Activated CD4-positive, alpha-beta T cell treated with anti-CD3 and anti-CD28 coated beads, Interleukin-2, amount 50 U/mL, for 1 hour (primary cell): ENCODE results near the gene TMC3.
"Not testable (repeated sequence)": the region's sequence is repeated elsewhere in the genome, so short reads cannot be mapped to it uniquely, and the experiment has no call there.

Source experiments
- DNase-seq: peaks from one replicate; pipeline ENCODE4 v3.0.0-alpha.2; 2020

TMC3 gene

DNA sequence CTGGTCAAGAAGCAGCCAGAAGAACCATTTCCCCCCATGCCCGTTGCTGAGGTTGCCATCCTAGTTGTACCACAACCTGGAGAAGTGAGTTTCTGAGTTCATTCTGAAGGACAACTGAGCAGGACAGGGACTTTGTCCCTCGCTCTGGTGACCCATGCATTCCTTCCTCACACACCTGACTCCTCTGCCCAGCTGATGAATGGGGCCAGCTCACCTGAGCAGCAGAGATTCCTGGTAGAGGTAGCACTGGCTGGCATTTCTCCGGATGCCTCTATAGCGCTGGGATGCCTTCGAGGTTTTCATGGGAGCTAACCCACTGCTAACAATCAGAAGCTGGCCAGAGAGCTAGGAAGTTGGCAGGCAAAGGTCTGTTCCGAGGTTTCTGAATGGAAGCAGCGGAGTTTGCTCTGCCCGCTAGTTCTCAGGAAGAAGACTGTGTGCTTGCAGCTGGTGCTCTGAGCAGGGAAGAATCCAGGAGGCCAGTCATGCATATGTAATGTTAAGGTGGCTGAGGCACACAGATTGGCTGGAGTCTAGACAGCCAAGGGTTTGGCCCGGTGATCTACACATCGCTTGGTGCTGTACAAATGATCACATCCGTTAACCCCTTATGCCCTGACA, at the start of gene TMC3:
TSS of gene TMC3 (minus strand) at position 439 of the 621 bp plus-strand sequence. CDS start at position 303, 136 bp downstream.
- DNase-seq = no peak

DNA sequence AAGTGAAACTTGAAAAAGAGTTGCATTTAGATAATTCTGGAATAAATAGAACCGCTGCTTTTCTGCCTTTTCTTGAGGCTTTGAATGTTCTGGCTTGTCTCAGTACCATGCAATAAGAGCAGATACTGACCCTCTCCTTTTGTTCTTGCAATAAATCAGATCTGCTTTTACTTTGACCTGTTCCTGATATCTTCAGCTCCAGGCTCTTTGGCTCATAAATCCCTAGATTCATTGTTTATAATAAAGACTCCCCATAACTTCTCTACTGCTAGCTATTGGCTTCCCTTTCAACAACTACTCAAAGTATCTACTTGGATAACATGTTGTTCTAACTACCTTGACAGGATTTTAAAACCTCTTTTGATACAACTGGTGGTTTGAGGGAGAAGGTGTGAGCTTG, 47.4 kb upstream of the TMC3 start:
- no peak for DNase-seq

DNA sequence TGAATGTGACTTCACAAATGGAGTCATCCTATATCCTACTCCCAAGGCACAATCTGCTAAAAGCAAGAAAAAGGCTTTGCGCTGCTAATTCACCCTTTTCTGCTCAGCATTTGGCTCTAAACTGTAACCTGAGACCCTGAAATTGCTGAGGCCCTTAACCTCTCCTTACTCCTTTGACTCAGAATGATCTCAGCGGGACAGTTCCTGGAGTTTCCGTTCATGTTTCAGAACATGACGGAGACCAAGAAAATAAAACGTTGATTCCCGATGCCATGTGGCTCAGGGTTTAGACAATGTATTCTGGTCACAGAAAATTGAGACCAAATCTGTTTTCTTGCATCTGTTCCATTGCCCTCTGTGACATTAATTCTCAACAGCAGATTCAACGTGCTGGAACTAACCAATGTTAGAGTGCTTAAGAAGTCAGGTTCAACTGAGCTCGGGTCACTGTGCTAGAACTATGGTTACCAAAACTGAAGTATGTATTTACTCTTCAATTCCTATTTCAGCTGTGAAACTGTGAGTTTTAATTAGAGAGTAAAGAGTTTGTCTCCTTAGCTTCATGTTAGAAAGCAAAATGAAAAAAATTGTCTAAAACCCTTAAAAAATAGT, 45.4 kb upstream of the TMC3 start:
- DNase-seq = no peak

DNA sequence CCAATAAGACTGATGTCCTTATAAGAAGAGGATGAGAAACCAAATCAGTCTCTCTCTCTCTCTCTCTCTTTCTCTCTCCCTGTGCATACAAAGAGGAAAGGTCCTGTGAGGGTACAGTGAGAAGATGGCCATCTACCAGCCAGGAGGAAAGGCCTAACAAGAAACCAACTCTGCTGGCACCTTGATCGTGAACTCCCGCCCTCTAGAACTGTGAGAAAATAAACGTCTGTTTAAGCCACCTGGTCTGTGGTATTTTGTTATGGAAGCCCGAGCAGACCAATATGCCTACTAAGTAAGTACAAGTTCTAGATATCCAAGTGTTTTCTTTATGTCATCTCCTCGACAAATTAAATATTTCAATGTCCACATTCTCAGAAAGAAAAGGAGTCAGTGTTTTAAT, 44.9 kb upstream of the TMC3 start:
- DNase-seq = no peak

DNA sequence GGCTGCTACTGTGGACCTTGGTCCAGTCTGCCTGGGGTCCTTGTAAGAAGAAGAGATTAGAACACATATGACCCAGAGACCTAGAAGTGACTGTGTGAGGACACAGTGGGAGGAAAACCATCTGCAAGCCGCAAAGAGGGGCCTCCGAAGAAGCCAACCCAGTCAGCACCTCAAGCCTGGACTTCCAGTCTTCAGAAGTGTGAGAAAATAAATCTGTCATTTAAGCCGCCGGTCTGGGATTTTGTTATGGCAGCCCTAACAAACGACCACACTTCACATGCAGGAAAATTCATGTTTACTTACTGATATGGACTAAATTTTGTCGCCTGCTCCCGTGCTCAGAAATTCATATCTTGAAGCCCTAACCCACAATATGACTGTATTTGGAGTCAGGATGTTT, 44.4 kb upstream of the TMC3 start:
- DNase-seq = no peak

DNA sequence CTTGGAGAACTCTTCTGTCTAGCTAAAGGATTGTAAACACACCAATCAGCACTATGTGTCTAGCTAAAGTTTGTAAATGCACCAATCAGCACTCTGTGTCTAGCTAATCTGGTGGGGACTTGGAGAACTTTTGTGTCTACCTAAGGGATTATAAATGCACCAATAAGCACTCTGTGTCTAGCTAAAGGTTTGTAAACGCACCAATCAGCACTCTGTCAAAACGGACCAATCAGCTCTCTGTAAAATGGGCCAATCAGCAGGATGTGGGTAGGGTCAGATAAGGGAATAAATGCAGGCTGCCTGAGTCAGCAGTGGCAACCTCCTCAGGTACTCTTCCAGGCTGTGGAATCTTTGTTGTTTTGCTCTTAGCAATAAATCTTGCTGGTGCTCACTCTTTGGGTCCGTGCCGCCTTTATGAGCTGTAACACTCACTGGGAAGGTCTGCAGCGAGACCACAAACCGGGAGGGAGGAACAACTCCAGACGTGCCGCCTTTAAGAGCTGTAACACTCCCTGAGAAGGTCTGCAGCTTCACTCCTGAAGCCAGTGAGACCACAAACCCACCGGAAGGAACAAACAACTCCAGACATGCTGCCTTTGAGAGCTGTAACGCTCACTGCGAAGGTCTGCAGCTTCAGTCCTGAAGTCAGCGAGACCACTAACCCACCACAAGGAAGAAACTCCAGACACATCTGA, 40.4 kb upstream of the TMC3 start:
- DNase-seq = not testable (repeated sequence)

DNA sequence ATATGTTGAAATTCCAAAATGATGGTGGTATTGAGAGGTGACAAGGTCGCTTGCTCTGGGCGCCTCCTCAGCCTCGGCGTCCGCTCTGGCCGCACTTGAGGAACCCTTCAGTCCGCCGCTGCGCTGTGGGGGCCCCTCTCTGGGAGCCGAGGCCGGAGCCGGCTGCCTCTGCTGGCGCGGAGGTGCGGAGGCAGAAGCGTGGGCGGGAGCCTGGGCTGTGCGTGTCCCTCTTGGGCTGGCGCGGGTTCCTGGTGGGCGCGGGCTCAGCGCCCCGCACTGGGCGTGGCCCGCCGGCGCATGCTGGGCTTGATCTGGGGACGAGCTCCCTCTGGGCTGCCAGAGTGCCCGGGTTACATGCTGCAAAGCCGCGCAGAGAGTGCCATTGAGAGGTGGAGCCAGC, 39.8 kb upstream of the TMC3 start:
- DNase-seq = no peak

DNA sequence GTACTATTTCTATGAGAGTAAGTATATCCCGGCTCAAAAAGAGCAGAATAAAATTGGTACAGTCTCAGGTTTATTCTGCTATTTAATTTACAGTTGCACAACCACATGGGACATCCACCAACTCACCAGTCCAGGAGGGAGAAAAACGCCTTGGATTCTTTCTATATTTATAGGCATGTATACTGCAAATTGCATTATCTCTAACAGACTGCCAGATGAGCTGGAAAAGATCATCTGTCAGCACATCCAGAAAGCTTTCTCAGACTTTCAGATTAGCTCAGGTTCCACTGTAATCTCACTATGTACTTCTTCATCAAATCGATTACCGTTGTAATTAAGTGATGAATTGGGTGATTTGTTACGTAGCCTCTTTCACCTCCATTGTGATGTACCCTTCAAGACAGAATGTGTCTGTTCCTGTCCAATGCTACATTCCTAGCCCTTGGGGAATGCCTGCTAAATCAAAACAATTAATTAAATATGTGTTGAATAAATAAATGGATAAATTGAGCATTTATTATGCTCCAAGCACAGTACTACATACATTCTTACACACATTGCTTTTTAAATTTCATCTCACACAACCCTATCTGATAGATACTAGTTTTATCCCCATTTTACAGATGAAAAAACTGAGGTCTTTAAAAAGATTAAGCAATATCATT, 38.1 kb upstream of the TMC3 start:
- DNase-seq = no peak

DNA sequence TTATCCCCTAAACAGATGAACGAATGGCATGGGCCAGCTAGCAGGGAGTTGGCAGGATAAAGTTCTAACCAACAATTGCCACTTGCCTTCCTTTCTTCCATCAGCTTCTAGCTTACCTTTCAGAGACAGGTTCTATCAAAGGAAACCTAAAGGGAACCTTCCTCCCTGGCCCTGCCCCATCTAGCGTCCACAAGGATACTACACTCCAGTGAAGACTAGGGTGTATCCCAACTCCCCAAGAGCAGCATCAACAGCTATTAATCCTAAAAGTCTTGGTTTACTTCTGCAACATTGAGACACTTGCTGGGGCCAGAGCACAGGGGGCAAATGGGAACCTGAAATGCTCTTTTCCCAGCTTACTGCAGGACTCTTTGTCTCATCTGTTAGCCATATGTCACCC, 37.0 kb upstream of the TMC3 start:
- DNase-seq = no peak

DNA sequence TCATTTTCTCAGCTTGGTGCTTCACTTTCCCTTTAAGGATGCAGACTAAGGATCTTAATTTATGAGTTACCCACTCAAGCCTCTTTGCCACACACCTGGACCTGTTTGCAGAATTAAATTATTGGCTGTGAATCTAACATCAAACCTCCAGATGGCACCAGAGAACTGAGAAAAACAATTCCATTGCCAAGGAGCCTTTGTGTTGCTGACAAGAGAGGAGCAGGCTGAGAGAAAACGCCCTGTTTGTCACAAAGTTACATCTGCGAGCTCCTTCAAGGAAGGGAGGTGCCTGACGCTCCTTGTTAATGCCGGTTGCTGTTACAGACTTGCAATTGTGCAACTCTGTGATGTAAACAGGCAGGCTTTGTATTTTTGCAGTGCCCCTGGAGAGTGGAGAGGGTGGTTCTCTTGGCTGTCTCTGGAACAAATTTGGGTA, 36.3 kb upstream of the TMC3 start:
- DNase-seq = no peak

DNA sequence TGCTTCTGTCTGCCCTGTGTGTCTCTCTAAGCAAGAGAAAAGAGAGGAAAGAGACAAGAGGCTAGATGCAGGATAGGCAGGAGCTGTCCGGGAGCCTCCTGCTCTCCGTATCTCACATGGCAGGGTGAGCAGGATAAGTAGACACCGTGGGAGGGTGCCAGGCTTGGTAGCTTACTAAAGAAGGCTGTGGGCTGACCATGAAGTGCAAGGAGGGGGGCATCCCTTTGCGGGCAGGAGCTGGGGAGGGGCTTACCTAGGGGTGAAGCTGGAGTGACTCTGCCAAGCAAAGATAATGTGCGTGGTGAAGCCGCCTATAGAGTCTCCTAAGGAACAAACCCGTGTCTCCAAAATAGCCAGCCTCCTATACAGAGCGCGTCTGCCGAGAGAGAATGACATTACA, 33.7 kb upstream of the TMC3 start:
- DNase-seq = no peak

DNA sequence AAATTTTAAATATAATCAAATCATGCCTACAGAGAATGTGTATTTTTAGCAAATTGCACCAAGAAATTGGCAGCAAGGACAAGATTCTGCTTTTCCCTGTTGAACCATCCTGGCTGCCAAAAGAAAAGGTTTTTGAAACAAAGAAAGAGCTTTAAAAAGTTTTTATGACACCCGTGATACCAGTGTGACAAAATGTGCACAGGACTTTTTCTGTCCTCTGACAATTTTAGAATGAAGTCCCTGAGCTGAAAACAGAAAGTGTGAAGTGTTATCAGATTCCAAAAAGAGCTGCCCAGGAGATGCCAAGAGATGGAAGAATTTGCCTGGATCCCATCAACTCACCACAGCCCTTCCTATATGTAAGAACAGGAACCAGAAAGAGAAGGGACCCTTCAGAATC, 33.2 kb upstream of the TMC3 start:
- DNase-seq = no peak

DNA sequence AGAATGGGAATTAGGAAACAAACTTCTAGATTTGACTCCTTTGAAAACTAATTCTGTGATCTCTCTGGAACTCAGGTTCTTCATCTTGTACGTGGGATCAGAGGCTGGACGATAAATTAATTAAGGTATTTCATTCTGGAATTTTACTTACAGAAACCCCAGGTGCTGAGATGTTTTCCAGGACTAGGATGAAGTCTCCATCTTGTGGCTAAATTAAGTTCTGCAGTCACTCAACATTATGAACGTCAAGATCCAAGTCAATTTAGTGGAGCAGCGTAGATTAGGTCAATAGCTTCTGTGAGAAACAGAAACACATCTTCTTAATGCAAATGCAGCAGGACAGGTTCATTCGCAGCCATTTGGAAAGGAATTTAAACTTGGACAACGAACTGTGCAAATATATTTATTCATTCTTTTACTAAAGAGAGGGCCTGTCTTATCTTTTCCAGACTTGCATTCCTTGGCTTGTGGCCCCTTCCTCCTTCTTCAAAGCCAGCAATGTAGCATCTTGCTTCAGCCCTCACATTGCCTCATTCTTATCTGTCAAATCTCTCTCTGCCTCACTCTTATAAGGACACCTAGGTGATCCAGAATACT, 26.7 kb upstream of the TMC3 start:
- DNase-seq = no peak

DNA sequence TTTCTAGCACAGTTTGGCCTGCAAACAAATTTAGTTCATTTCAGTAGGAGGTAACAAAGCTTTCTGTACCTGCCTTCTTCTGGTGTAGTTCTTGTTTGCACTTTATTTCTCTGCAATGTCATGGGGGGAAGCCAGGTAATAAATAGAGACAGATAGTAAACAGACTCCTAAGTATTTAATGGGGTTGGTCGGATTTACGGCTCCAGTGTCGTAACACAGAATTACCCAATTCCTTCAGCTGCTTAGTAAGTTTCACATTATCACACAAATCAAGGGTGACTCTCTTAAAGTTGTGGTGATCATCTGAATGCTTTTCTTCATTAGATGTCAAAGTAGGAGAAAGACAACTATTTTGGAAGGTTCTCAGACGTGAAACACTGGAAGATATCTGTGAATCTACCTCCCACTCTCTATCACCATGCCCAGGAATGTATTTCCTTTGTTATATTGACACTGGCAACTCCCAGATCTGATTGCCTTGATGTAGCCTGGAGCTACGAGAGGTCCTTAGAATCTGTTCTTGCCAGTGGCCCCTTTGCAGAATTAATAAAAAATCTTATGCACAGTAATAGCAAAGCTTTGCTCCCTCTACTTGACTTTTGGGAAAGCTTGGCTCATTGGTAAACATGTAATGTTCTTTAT, 25.0 kb upstream of the TMC3 start:
- DNase-seq = no peak

DNA sequence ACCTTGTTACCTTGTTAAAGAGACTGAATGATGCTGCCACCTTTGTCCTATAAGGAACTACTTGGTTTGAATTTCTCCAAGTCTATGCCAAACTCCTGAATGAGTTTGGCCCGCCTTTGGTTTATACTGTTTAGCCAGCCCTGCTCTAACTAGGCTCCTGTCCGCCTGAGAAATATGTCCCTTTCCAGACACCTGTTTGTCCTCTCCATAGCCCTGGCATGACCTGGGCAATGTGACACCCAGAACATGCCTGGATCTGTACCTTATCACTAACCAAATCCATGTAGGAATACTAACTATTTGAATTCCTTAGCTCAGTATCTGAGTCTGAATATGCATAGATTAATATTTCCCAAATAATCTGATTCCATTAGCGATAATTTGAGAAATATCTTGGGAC, 24.4 kb upstream of the TMC3 start:
- DNase-seq = no peak

DNA sequence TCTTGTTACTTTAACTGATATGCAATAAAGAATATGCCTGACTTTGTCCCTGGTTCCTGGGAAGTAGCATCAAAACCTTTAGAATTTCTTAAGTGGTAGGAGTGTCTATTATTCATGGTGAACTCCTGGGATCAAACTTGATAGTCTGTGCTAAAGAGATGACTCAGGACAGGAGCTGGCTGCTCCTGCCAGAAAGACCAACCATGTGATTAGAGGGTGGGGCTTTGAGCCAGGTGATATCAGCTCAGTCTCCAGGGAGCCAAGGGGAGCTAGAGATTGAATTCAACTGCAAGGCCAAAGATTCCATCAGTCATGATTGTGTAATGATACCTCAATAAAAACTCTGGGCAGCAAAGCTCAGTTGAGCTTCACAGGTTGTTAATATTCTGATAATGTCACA, 20.6 kb upstream of the TMC3 start:
- DNase-seq = no peak

DNA sequence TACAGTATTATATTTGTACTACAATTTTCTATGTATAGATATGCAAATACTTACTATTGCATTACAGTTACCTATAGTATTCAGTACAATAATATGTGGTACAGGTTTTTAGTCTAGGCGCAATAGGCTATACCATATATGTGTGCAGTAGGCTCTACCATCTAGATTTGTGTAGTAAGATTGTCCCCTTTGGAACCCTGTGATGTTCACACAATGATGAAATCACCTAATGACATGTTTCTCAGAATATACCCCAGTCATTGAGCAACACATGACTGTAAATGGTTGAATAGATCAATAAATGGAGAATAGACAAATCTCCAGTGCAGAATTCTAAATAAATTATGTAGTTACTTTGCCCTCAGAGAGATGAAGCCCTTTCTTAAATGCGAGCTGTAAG, 17.6 kb upstream of the TMC3 start:
- DNase-seq = no peak

DNA sequence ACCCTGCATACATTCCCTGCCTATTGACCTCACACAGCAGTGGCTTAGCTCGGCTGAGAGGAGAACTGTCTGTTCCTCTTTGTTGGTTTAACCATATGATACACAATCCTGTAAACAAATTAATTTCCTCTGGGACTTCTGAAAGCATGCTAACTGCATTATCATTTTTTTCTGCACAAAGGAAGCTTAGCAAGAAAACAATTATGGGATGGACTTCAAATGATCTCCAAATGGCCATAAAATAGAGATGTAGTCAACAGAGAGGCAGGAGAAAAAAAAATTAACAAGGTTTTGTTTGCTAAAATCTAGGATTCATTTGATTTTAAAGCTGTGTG, 14.4 kb upstream of the TMC3 start:
- DNase-seq = no peak

DNA sequence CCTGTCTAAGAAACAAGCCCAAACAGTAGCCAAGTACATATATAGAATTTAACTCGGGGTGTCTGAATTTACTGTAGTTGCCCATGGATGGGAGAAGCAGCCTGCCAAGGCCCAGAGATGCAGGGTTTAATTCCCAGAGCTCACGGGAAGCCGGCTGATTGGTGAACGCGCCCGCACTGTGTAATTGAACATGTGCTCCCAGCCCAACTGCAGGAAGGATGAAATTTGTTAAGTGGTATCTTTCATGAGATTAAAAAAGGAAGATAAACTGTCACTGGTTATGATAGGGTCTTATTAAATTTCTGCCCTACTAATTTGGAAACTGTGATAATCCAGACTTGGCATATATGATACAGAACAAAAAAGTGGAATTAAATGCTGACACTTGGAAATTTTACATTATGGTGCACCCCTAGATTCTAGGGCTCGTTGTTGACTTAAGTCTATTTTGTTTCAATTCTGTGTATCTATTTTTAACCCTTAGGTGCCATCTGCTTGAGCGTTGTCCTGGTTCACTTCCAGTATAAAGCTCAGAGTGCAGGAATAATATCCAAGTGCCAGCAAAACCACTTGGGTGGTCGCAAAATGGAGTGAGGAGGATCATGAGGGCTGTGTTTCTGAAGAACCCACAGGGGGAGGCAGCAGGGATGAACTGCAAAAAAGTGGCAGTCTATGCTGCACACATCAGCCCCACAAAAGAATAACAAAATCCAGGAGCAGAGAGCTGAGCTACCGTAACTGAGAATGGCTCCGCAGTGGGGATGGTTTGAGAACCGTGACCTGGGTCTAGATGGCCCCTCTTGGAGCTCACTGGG, 13.8 kb upstream of the TMC3 start:
- no peak for DNase-seq

DNA sequence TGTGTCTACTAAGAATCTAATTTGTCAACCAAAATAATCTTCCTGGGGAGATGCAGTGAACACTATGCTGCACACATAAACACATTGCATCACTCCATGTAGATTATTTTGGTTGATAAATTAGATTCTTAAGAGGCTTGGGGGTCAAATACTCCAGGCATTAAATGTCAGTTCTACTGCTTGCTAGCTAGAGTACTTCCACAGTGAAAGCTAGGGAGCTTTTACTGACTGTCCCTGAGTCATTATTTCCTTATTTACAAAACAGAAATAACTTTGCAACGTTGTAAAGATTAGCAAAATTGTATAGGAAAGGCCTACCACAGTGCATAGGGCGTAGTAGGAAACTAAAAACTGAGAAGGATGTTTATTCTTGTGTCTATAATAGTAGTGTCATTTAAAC, 12.9 kb upstream of the TMC3 start:
- no peak for DNase-seq

DNA sequence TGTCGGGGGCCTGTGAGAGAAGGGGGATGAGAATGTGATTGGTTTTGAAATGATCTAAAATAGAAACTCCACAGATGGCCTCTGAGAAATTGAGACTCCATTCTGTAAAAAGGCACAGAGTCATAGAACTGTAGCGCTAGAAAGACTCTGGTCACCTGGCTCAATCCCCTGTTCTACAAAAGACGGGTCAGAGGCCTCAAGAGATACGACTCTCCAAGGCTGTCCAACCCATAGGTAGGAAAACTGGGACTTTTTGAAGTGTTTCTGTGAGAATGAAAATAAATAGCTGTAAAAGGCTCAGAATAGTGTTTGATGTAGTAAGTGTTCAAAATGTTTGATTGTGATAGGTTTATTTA, 11.7 kb upstream of the TMC3 start:
- no peak for DNase-seq
